WERI-Rb-1 (cell line): ENCODE data around the gene CGB3.

ENCODE experiments used
- DNase-seq: peaks from one replicate; pipeline ENCODE4 v3.0.0-alpha.2; 2020
- H3K27ac ChIP-seq: fragments of 250-450 bp; sonication (Bioruptor Pico); 2 replicates; pipeline ENCODE4 v1.5.1; 2020; ENCODE audit warnings: mild to moderate bottlenecking, moderate library complexity
- H3K27me3 ChIP-seq: fragments of 250-450 bp; sonication (Bioruptor Pico); 2 replicates; pipeline ENCODE4 v1.5.1; 2021; ENCODE audit warnings: mild to moderate bottlenecking, low read depth, moderate library complexity; ENCODE audit not compliant: insufficient read depth, severe bottlenecking
- H3K36me3 ChIP-seq: fragments of 250-450 bp; sonication (Bioruptor Pico); 2 replicates; pipeline ENCODE4 v1.5.1; 2020; ENCODE audit warnings: mild to moderate bottlenecking, moderate library complexity
- H3K4me3 ChIP-seq: 2 replicates; pipeline ENCODE4 v1.5.1; 2011; ENCODE audit warnings: low read depth, mild to moderate bottlenecking, control low read depth, low read length
- H3K9me3 ChIP-seq: fragments of 250-450 bp; sonication (Bioruptor Pico); 2 replicates; pipeline ENCODE4 v1.5.1; 2021; ENCODE audit warnings: mild to moderate bottlenecking, moderate library complexity; ENCODE audit not compliant: severe bottlenecking
- TF ChIP-seq, protein P1 (sequence below): IDR thresholded peaks from 2 replicates; pipeline ENCODE4 v1.5.1; 2011; ENCODE audit warnings: low read depth, mild to moderate bottlenecking, control low read depth, inconsistent platforms, low read length

Gene CGB3

DNA sequence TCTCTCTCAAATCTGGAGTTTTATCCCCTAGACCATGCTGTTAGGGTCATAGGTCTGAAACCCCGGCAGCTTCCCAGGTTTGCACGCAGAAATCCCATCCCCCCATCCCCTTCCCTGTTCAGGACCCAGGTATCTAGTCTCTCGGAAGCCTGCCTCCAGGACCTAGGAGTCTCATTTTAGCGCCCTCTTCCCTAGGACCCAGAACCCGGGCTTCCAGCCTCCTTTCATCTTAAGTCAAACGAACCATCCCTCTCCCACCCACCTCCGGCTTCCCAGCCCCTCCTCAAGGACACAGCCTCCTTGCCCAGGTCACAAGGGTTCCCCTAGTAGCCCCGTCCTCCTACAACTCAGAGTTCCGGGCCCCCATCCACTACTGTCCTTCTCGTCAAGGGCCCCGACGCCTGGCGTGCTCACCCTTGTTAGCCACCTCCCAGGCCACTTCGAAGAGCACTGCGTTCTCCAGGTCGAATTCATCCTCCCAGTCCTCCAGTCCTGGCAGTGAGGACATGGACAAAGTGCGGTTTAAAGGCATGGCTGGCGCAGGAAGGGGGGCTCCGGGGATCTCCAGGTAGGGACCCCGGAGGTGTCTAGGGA lies 31.5 kb downstream of the CGB3 start:
- Histone ChIP-seq H3K4me3 (peak overlapping the region; percentile 77), H3K27me3 (no peaks in the 10 kb centered on the region), H3K36me3 (peaks cover 20% of the 10 kb centered on the region), H3K9me3 (no peaks in the 10 kb centered on the region), H3K27ac (peak overlapping the region; percentile 83)
- no peak for DNase-seq
- TF ChIP-seq, protein P1, sequence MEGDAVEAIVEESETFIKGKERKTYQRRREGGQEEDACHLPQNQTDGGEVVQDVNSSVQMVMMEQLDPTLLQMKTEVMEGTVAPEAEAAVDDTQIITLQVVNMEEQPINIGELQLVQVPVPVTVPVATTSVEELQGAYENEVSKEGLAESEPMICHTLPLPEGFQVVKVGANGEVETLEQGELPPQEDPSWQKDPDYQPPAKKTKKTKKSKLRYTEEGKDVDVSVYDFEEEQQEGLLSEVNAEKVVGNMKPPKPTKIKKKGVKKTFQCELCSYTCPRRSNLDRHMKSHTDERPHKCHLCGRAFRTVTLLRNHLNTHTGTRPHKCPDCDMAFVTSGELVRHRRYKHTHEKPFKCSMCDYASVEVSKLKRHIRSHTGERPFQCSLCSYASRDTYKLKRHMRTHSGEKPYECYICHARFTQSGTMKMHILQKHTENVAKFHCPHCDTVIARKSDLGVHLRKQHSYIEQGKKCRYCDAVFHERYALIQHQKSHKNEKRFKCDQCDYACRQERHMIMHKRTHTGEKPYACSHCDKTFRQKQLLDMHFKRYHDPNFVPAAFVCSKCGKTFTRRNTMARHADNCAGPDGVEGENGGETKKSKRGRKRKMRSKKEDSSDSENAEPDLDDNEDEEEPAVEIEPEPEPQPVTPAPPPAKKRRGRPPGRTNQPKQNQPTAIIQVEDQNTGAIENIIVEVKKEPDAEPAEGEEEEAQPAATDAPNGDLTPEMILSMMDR, result no peak

- Histone ChIP-seq H3K4me3 (peak overlapping the region; percentile 77), H3K27me3 (no peaks in the 10 kb centered on the region), H3K27ac (peak overlapping the region; percentile 83), H3K36me3 (peaks cover 20% of the 10 kb centered on the region), H3K9me3 (no peaks in the 10 kb centered on the region)
- TF ChIP-seq, protein P1, result no peak
- DNase-seq, result peak; percentile 47
Observed at GRCh38 chr19:48991873-48992580, 32.1 kb downstream of the CGB3 start.

DNA sequence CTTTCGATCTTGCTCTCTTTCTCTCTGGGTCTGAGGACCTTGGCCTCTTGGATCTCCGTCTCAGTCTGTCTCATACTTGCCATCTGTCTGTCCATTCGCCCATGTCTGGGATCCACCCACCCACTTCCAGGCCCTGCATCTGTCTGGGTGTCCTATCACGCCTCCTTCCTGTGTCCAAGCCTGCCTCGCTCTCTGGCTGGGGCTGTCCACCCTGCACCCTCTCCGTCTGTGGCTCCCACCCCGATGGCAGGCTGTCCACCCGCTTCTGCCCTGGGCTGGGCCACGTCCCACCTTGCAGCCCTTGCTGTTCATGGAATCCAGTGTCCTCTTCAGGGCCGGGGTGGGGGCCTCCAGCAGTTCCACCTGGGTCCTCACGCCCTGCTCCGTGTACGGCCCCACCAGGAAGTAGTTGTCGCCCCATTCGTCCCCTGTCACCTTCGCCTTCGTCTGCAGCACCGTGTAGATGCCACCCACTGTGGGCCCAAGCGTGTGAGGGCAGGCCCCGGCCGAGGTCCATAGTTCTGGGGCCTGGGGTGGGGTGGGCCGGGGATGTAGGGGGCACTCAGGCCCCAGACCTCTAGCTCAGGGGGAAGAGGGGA lies 33.0 kb downstream of the CGB3 start:
- Histone ChIP-seq H3K36me3 (peaks cover 20% of the 10 kb centered on the region), H3K27me3 (no peaks in the 10 kb centered on the region), H3K27ac (peak overlapping the region; percentile 83; the same call in 1 of the 2 replicates), H3K9me3 (no peaks in the 10 kb centered on the region), H3K4me3 (no peak overlapping the region)
- no peak for DNase-seq
- TF ChIP-seq, protein P1, result no peak

GRCh38 chr19:48990400-48990799 lies 33.7 kb downstream of the CGB3 start:
- Histone ChIP-seq H3K36me3 (peaks cover 23% of the 10 kb centered on the region), H3K4me3 (no peak overlapping the region), H3K27me3 (no peaks in the 10 kb centered on the region), H3K27ac (peak overlapping the region; percentile 48), H3K9me3 (no peaks in the 10 kb centered on the region)
- TF ChIP-seq, protein P1, result no peak
- no peak for DNase-seq

DNA sequence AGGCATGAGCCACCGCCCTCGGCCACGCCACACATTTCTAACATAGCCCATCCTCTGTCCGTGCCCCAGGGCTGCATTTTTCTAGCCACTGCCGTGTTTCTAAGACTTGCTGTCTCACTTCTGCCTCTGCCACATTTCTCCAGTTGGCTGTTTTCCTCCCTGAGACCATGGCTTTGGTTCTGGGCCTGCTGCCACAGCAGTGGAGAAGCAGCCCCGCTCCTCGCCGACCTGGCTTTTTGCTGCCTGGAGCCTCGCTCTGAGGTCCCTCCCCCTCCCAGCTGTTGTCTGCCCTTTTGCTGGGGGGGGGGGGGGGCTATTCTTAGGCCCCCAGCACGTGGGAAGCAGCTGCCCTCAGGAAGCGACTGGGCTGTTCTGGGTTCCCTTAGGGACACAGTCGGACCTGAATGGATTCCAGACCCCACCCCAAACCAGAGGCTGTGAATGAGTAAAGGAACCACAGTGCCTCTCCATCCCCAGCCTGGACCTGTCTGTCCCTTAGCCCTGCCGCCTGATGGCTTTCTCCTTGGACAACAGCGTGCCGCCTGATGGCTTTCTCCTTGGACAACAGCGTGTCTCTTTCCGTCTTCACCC lies 34.3 kb downstream of the CGB3 start:
- peak; percentile 45 for DNase-seq
- peak overlapping the region; percentile 48 for H3K27ac ChIP-seq
- no peak overlapping the region for H3K4me3 ChIP-seq
- peaks cover 29% of the 10 kb centered on the region for H3K36me3 ChIP-seq
- TF ChIP-seq, protein P1, result no peak
- H3K9me3 ChIP-seq, result no peaks in the 10 kb centered on the region
- H3K27me3 ChIP-seq, result no peaks in the 10 kb centered on the region
